K562 (cell line): Measurements from ENCODE around the gene COX6B1. TPM values are rescaled to one million over a fixed set of nuclear protein-coding genes. Genes with fewer than 3 reads are reported as not detected.

ENCODE experiments used
- CHD7 ChIP-seq: fragments of 200-600 bp; sonication (generic); IDR thresholded peaks from one replicate; pipeline ENCODE4 v1.6.1; 2012; ENCODE audit warnings: mild to moderate bottlenecking, low read depth, low read length, inconsistent platforms
- FOXP4 ChIP-seq: sonication (generic); formaldehyde crosslinking; IDR thresholded peaks from 2 replicates; pipeline ENCODE4 v1.8.0; 2022; ENCODE audit warnings: mild to moderate bottlenecking, missing genetic modification reagents, borderline replicate concordance
- JUND ChIP-seq, 2 experiments: IDR thresholded peaks; 2 replicates in 1 of 2; 3 replicates in 1 of 2; pipeline ENCODE4 v1.6.1; 2011; ENCODE audit warnings: borderline replicate concordance in 2 of 2, low read depth in 2 of 2, low read length in 2 of 2, improper control_type of control experiment in 1 of 2, missing biosample characterization in 1 of 2, missing genetic modification characterization in 1 of 2, missing genetic modification reagents in 1 of 2
- NR2C2 ChIP-seq, 2 experiments: fragments of 200-800 bp in 1 of 2; sonication (Bioruptor generic) in 1 of 2; sonication (generic) in 1 of 2; formaldehyde crosslinking in 1 of 2; IDR thresholded peaks; 2 replicates each; pipeline versions ENCODE4 v1.6.1 to v1.8.0; 2016 to 2022; ENCODE audit warnings: mild to moderate bottlenecking in 1 of 2, missing compliant biosample characterization in 1 of 2, missing genetic modification characterization in 1 of 2, missing genetic modification reagents in 1 of 2
- POLR2AphosphoS5 ChIP-seq: IDR thresholded peaks from 2 replicates; pipeline ENCODE4 v1.6.1; 2011; ENCODE audit warnings: mild to moderate bottlenecking, low read depth, low read length, moderate library complexity; ENCODE audit not compliant: control insufficient read depth, insufficient read depth
- TFAP4 ChIP-seq: sonication (generic); formaldehyde crosslinking; IDR thresholded peaks from 2 replicates; pipeline ENCODE4 v1.8.0; 2022; ENCODE audit warnings: missing genetic modification reagents, mild to moderate bottlenecking, moderate library complexity, borderline replicate concordance
- ZNF282 ChIP-seq: sonication (generic); formaldehyde crosslinking; IDR thresholded peaks from 2 replicates; pipeline ENCODE4 v1.8.1; 2023; ENCODE audit warnings: missing genetic modification reagents
- ZNF354B ChIP-seq: fragments of 250-450 bp; sonication (Bioruptor Pico); IDR thresholded peaks from 2 replicates; pipeline ENCODE4 v1.4.0; 2020
- ZNF408 ChIP-seq: fragments of 250-450 bp; sonication (Bioruptor Pico); IDR thresholded peaks from 2 replicates; pipeline ENCODE4 v1.4.0; 2020; ENCODE audit warnings: low read depth, mild to moderate bottlenecking, moderate library complexity
- ZSCAN29 ChIP-seq: fragments of 450-650 bp; IDR thresholded peaks from 2 replicates; pipeline ENCODE4 v1.6.1; 2017
- polyA plus RNA-seq, 8 experiments: library from polyadenylated mRNA; depleted of rRNA in 4 of 8; stranded (reverse) in 5 of 8; unstranded in 3 of 8; fragments of >200 nt; fragmentation: Nextera tagmentation in 2 of 8; fragmentation: Illumina TruSeq in 1 of 8; extraction: Ambion mirVana in 2 of 8; extraction: Trizol in 1 of 8; gene quantifications; 2 replicates each; pipeline versions ENCODE4 v1.2.1 to v1.2.3, GENCODE V29; 2011 to 2014; ENCODE audit warnings: inconsistent platforms in 1 of 8, missing spikeins in 1 of 8
- total RNA-seq, 7 experiments: library from RNA; depleted of rRNA in 6 of 7; stranded (reverse); fragments of >200 nt in 6 of 7; fragmentation: Illumina TruSeq in 2 of 7; extraction: Trizol in 2 of 7; gene quantifications; 2 replicates each; pipeline versions ENCODE4 v1.2.1 to v1.2.3, GENCODE V29; 2011 to 2021; ENCODE audit warnings: low replicate concordance in 1 of 7

COX6B1 gene
- total and polyA plus RNA-seq, 9 of the 15 experiments (the other 6 are each of a cell fraction or from before 2014, with no cell fraction given): 777 to 2,393 (median 1,219) TPM

- TF ChIP-seq FOXP4 (CRISPR knock-in tag) (peak; percentile 31; the same call in 1 of the 2 replicates), TFAP4 (CRISPR knock-in tag) (peak; percentile 27; the same call in 1 of the 2 replicates), POLR2AphosphoS5 (peak; percentile 94), ZSCAN29 (no peak), ZNF282 (no peak), ZNF408 (CRISPR knock-in tag) (no peak), CHD7 (no peak), JUND (IDR thresholded peaks at IDR 0.05; ENCODE audit: borderline replicate concordance, low read depth, low read length) (peak; percentile 65), JUND (tag; IDR thresholded peaks at IDR 0.05; ENCODE audit: borderline replicate concordance, low read depth, low read length) (no peak; the same call in 2 of the 3 replicates), ZNF354B (CRISPR knock-in tag) (no peak), NR2C2 (CRISPR knock-in tag; IDR thresholded peaks at IDR 0.05) (no peak), NR2C2 (tag; IDR thresholded peaks at IDR 0.05) (peak; percentile 71)
Measured at GRCh38 chr19:35648017-35648961, at the start of gene COX6B1 (continued).
